HFFc6 (cell line): Measurements from ENCODE around the gene ZNF85. TPM values are rescaled to one million over a fixed set of nuclear protein-coding genes. Genes with fewer than 3 reads are reported as not detected.

Experiments used
- DNase-seq: peaks from one replicate; pipeline ENCODE4 v3.0.0-alpha.2; 2018
- H3K27ac Mint-ChIP-seq: 2 replicates; pipeline ENCODE4 v1.8.0; 2020; ENCODE audit warnings: mild to moderate bottlenecking, mixed read lengths
- H3K27me3 Mint-ChIP-seq: 2 replicates; pipeline ENCODE4 v1.8.0; 2021; ENCODE audit warnings: mild to moderate bottlenecking, moderate library complexity, mixed read lengths; ENCODE audit not compliant: insufficient read depth
- H3K36me3 Mint-ChIP-seq: 2 replicates; pipeline ENCODE4 v1.8.0; 2021; ENCODE audit warnings: low read depth, mixed read lengths
- H3K4me1 Mint-ChIP-seq: 2 replicates; pipeline ENCODE4 v1.8.0; 2020; ENCODE audit warnings: low read depth, mixed read lengths
- H3K4me3 Mint-ChIP-seq: 2 replicates; pipeline ENCODE4 v1.8.0; 2020; ENCODE audit warnings: mild to moderate bottlenecking, moderate library complexity, mixed read lengths
- H3K9me3 Mint-ChIP-seq: 2 replicates; pipeline ENCODE4 v1.8.0; 2020; ENCODE audit warnings: mild to moderate bottlenecking, mixed read lengths
- CTCF ChIP-seq: fragments of 200-600 bp; sonication (generic); IDR thresholded peaks from 2 replicates; pipeline ENCODE4 v1.5.0; 2021; ENCODE audit warnings: antibody characterized with exemption, mild to moderate bottlenecking
- long read RNA-seq: library from polyadenylated mRNA; unstranded; transcript quantifications from one replicate; pipeline ENCODE4 v2.0.0, GENCODE V29; 2019
- total RNA-seq, 6 experiments: library from RNA; stranded (reverse); fragmentation: NEBNext Ultra II Directional; extraction: Animal tissue kit (Norgen Biotek cat#: 25700); gene quantifications; 2 replicates in 1 of 6; 3 replicates in 5 of 6; pipeline ENCODE4 v1.2.3, GENCODE V29; 2021

ZNF85 gene
- 1 to 10 TPM; 4.5 to 8.5 (median 7.6) TPM for total RNA-seq
- long read RNA-seq, partial matches to known transcripts: 0 of 5 reads
- long read RNA-seq, other reads (novel, unspliced or antisense): 1 of 5 reads

- TF ChIP-seq CTCF: no peak
- H3K9me3 Mint-ChIP-seq: peaks cover 8% of the 10 kb centered on the region
- DNase-seq: peak; percentile 87
- peaks cover 26% of the 10 kb centered on the region for H3K36me3 Mint-ChIP-seq
- H3K27ac Mint-ChIP-seq: peak within 1 kb of the TSS; percentile 99
- peaks cover 40% of the 10 kb centered on the region for H3K4me1 Mint-ChIP-seq
- peak within 1 kb of the TSS; percentile 97 for H3K4me3 Mint-ChIP-seq
- H3K27me3 Mint-ChIP-seq: no peaks in the 10 kb centered on the region; the same call in 1 of the 2 replicates
Observed at GRCh38 chr19:20923077-20923871, at the start of gene ZNF85. ZNF85 (plus strand) TSS chr19:20923251; CDS start chr19:20923401, 150 bp downstream.

DNA sequence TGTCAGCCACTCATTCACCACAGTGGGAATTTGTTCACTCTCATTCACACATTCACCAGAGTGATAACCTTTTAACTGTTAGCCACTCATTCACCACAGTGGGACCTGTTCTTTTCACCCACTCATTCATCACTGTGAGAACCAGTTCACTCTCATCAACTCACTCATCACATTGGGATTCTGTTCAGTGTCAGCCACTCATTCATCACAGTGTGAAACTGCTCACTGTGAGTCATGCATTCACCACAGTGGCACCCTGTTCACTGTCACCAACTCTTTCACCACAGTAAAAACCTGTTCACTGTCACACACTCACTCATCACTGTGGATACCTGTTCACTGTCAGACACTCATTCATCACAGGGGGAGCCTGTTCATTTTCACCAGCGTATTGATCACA, 43.5 kb upstream of the ZNF85 start:
- Mint-ChIP-seq H3K27me3 (peaks cover 1% of the 10 kb centered on the region), H3K27ac (no peak overlapping the region), H3K4me3 (no peak overlapping the region), H3K4me1 (no peaks in the 10 kb centered on the region), H3K36me3 (peaks cover 76% of the 10 kb centered on the region), H3K9me3 (peaks cover 100% of the 10 kb centered on the region)
- TF ChIP-seq CTCF: no peak
- DNase-seq: no peak

DNA sequence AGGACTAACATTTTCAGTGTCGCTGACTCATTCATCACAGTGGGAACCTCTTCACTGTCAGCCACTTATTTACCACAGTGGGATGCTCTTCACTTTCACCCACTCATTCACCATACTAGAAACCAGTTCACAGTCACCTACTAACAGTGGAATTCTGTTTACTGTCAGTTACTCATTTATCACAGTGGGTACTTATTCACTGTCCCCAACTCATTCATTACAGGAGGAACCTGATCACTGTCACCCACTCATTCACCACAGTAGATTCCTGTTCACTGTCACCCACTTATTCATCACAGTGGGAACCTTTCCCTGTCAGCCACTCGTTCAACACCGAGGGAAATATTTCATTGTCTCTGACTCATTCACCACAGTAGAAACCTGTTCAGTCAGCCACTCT, 10.1 kb upstream of the ZNF85 start:
- peaks cover 80% of the 10 kb centered on the region for H3K9me3 Mint-ChIP-seq

GRCh38 chr19:20925481-20925880, 2.4 kb downstream of the ZNF85 start:
- Mint-ChIP-seq H3K27me3 (no peaks in the 10 kb centered on the region), H3K4me1 (peaks cover 47% of the 10 kb centered on the region), H3K36me3 (peaks cover 34% of the 10 kb centered on the region), H3K27ac (no peak overlapping the region), H3K4me3 (no peak overlapping the region), H3K9me3 (peaks cover 4% of the 10 kb centered on the region)
- no peak for TF ChIP-seq CTCF
- no peak for DNase-seq

More for the DNA sequence above, 10.1 kb upstream of the ZNF85 start:
- Mint-ChIP-seq H3K27me3 (peaks cover 2% of the 10 kb centered on the region; the same call in 1 of the 2 replicates), H3K36me3 (peaks cover 63% of the 10 kb centered on the region), H3K4me3 (no peak overlapping the region), H3K4me1 (no peaks in the 10 kb centered on the region), H3K27ac (no peak overlapping the region)
- TF ChIP-seq CTCF: no peak
- no peak for DNase-seq

- Mint-ChIP-seq H3K27ac (peak overlapping the region; percentile 69), H3K4me3 (no peak overlapping the region), H3K36me3 (peaks cover 42% of the 10 kb centered on the region), H3K27me3 (no peaks in the 10 kb centered on the region), H3K9me3 (peaks cover 4% of the 10 kb centered on the region), H3K4me1 (peaks cover 47% of the 10 kb centered on the region)
- TF ChIP-seq CTCF: no peak
- no peak for DNase-seq
Observed at GRCh38 chr19:20926796-20927195, 3.7 kb downstream of the ZNF85 start.
